ENCODE data around the gene FRRS1L.

The FRRS1L gene

DNA sequence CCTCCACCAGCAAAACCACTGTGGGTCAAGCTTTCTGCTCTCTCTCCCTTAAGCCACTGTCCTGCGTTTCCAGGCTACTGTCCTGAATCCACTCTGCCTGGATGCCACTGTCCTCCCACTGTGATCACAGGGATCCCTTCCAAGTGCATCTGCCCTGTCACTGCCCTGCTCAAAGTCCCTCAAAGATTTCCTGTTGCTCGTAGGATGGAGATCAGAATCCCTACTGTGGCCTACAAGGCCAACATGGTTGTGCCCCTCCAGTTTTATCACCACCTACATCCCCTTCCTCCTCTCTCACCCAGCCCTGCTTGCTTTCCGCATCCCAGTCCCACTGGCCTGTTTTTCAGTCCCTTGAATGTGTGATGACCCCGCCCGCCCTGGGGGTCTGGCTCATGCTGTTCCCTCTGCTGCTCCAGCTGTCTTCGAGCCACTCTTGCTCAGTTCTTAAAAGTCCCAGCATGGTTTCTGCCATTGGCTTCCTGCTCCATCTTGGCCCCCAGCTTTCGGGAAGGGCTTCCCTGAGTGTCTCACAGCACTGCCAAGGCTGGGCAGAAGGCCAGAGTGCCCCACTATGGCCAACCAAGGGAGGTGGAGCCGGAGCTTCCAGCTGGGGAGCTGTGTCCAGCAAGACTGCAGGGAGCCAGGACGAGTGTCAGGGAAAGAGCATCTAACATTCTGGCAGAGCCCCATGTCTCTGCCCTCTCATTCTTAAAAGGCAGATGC is 12.9 kb upstream of the FRRS1L start:
- H3K4me3 ChIP-seq (ENCODE audit: low read depth, low read length), result no peak overlapping the region
- DNase-seq (ENCODE audit: low read depth, low spot score), result no peak
- TF ChIP-seq, protein P1, sequence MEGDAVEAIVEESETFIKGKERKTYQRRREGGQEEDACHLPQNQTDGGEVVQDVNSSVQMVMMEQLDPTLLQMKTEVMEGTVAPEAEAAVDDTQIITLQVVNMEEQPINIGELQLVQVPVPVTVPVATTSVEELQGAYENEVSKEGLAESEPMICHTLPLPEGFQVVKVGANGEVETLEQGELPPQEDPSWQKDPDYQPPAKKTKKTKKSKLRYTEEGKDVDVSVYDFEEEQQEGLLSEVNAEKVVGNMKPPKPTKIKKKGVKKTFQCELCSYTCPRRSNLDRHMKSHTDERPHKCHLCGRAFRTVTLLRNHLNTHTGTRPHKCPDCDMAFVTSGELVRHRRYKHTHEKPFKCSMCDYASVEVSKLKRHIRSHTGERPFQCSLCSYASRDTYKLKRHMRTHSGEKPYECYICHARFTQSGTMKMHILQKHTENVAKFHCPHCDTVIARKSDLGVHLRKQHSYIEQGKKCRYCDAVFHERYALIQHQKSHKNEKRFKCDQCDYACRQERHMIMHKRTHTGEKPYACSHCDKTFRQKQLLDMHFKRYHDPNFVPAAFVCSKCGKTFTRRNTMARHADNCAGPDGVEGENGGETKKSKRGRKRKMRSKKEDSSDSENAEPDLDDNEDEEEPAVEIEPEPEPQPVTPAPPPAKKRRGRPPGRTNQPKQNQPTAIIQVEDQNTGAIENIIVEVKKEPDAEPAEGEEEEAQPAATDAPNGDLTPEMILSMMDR (IDR thresholded peaks at IDR 0.05; ENCODE audit: insufficient read depth, low read length, missing control alignments), result no peak
- CTCF ChIA-PET, result interaction anchor here (0.9 to 1.6 kb wide), 5 partner anchors 9 to 232 kb away, joined by 3 to 6 read pairs (median 4); no protein-coding TSS in a partner anchor
- POLR2A ChIA-PET, result no interaction called here

DNA sequence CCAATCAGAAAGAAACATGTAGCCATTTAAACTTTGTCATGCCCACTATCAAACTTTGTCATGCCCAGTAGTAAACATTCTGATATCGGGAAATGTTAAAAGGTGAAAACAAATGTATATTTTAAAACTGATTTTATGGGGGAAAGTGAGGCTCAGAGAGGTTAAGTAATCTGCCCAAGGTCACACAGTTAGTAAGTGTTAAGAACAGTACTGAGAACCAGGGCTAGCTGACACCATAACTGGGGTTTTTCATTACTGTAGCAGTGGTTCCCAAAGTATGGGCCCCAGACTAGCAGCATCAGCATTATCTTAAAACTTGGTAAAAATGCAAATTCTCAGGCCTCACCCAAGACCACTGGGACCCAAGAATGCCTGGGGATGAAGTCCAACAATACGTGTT is 9.9 kb upstream of the FRRS1L start:
- no peak for DNase-seq (ENCODE audit: low read depth, low spot score)
- CTCF ChIA-PET, result interaction anchor here (0.9 to 1.2 kb wide), 2 partner anchors 17 to 34 kb away, joined by 4 to 5 read pairs; no protein-coding TSS in a partner anchor
- TF ChIP-seq, protein P1 (IDR thresholded peaks at IDR 0.05; ENCODE audit: insufficient read depth, low read length, missing control alignments), result no peak
- POLR2A ChIA-PET, result no interaction called here
- H3K4me3 ChIP-seq (ENCODE audit: low read depth, low read length), result no peak overlapping the region

DNA sequence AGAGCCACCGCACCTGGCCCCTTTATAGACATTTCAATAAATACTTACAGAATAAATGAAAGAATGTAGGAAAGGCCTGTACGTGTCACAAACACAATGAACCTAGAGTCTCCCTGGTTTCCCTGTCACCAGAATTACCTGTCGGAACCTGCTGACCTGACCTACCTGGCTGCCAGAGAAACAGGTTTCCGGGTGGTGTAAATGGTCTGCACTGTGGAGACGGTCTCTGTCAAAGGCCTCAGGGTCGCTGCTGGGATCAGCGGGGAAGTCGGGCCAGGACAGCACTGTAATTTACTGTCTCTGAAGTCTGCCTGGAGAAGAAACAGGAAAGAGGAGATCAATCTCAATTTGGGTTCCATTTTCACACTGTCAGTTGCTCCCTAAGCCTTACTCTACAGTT is 9.3 kb upstream of the FRRS1L start:
- TF ChIP-seq, protein P1 (IDR thresholded peaks at IDR 0.05; ENCODE audit: insufficient read depth, low read length, missing control alignments), result no peak
- ChIA-PET POLR2A (no interaction called here), CTCF (interaction anchor here (1.2 kb wide), 1 partner anchor 17 kb away, joined by 4 read pairs; no protein-coding TSS in a partner anchor)
- no peak for DNase-seq (ENCODE audit: low read depth, low spot score)
- H3K4me3 ChIP-seq (ENCODE audit: low read depth, low read length), result no peak overlapping the region

DNA sequence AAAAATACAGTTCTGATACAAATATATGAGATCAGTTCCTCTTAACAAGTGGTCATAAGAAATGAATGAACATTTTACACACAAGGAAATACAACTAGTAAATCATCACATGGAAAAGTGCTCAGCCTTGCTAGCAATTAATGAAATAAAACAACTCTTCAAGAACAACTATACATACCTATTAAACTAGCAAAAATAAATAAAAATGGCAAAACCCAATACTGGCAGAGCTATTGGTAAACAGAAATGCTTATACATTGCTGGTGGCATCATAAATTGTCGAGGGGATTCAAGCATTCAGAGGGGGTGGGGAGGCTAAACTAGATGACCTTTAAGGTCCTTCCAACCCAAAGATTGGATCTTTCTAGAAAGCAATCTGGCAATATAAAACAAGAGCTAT is 5.9 kb upstream of the FRRS1L start:
- H3K4me3 ChIP-seq (ENCODE audit: low read depth, low read length), result no peak overlapping the region
- TF ChIP-seq, protein P1 (IDR thresholded peaks at IDR 0.05; ENCODE audit: insufficient read depth, low read length, missing control alignments), result no peak
- no peak for DNase-seq (ENCODE audit: low read depth, low spot score)
- POLR2A ChIA-PET, result no interaction called here
- CTCF ChIA-PET, result interaction anchor here (2.8 kb wide), 1 partner anchor 10 kb away, joined by 15 read pairs; no protein-coding TSS in a partner anchor

DNA sequence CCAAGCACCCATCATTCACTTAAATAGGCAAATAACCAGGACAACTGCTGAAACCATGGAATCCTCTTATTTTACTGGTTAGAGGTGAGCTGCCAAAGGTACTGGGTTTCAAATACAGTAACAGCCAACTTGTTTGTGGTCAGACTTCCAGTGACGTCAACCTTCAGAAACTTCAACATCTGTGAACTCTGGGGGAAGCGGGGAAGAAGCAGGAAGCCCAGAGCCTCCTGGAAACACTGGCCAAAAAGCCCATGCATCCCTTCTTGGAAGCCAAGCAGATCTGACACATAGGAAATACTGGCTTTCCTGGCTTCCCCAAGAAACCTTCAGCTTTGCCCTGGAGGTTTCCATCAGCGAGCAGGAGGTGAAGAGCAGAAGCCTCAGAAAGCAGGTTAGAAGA is 4.9 kb upstream of the FRRS1L start:
- TF ChIP-seq, protein P1 (IDR thresholded peaks at IDR 0.05; ENCODE audit: insufficient read depth, low read length, missing control alignments), result no peak
- ChIA-PET POLR2A (no interaction called here), CTCF (interaction anchor here (1.4 kb wide), 1 partner anchor 11 kb away, joined by 9 read pairs; no protein-coding TSS in a partner anchor)
- no peak for DNase-seq (ENCODE audit: low read depth, low spot score)
- H3K4me3 ChIP-seq (ENCODE audit: low read depth, low read length), result no peak overlapping the region

DNA sequence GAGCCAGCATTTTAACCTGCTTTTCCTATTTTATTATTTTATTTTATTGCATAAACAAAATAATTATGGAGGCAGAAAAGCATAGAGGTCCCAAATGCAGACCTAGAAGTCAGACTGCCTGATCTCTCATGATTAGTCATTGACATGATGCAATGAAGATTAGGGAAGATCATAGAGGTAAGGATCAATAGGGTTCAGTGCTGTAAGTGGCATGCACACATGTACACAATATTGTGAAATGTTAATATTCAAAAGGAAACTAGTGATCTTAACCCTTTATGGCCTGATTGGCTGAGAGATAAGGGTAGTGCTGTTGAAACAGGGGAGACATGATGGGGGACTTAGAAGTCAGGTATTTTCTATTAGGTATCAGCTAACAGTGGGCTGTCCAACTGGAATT is 1.1 kb upstream of the FRRS1L start:
- CTCF ChIA-PET, result interaction anchor here (1.4 kb wide), 1 partner anchor 15 kb away, joined by 5 read pairs; no protein-coding TSS in a partner anchor
- DNase-seq (ENCODE audit: low read depth, low spot score), result no peak
- POLR2A ChIA-PET, result no interaction called here
- TF ChIP-seq, protein P1 (IDR thresholded peaks at IDR 0.05; ENCODE audit: insufficient read depth, low read length, missing control alignments), result no peak
- no peak overlapping the region for H3K4me3 ChIP-seq (ENCODE audit: low read depth, low read length)

All from AG04449 (cell line).